Activated B cell treated with CpG ODN at 0.5 μM for 24 hours (primary cell): ENCODE results near the gene ATP8A1. TPM values are rescaled to one million over a fixed set of nuclear protein-coding genes. Genes with fewer than 3 reads are reported as not detected.

Experiments used
- ATAC-seq: fragments of 200-7000 bp; cut with Tn5 transposase; one replicate; pipeline ENCODE4 v1.10.0; 2021; ENCODE audit warnings: low read depth, mild to moderate bottlenecking, moderate library complexity
- CTCF ChIA-PET: fragments of 350-600 bp; sonication (Branson Sonifier 250); formaldehyde crosslinking; loops from one replicate; lab custom pipeline; 2021; ENCODE audit warnings: antibody characterized with exemption; lab: Charles Lee
- POLR2A ChIA-PET: fragments of 350-600 bp; sonication (Branson Sonifier 250); formaldehyde crosslinking; loops from one replicate; lab custom pipeline; 2021; ENCODE audit warnings: antibody characterized with exemption; lab: Charles Lee
- DNase-seq: peaks from one replicate; pipeline ENCODE4 v3.0.0; 2022
- H3K27ac Mint-ChIP-seq: one replicate; pipeline ENCODE4 v1.8.0; 2020; ENCODE audit warnings: mixed read lengths
- H3K27me3 Mint-ChIP-seq: one replicate; pipeline ENCODE4 v1.8.0; 2021; ENCODE audit warnings: mixed read lengths
- H3K36me3 Mint-ChIP-seq: one replicate; pipeline ENCODE4 v1.8.0; 2021; ENCODE audit warnings: low read depth, mixed read lengths
- H3K4me1 Mint-ChIP-seq: one replicate; pipeline ENCODE4 v1.8.0; 2021; ENCODE audit warnings: mixed read lengths
- H3K4me3 Mint-ChIP-seq: one replicate; pipeline ENCODE4 v1.8.0; 2020; ENCODE audit warnings: mild to moderate bottlenecking, mixed read lengths
- H3K9me3 Mint-ChIP-seq: one replicate; pipeline ENCODE4 v1.8.0; 2020; ENCODE audit warnings: mixed read lengths
- intact Hi-C: fragments of 100-400 bp; cut with micrococcal nuclease; formaldehyde crosslinking; loops from one replicate; pipeline ENCODE4 v1.15.1; 2024
- total RNA-seq: library from RNA; stranded (reverse); gene quantifications from 2 replicates; pipeline ENCODE4 v1.2.3, GENCODE V29; 2022
- TF ChIP-seq, protein P1 (sequence below): fragments of 200-600 bp; IDR thresholded peaks from one replicate; pipeline ENCODE4 v1.8.0; 2022; ENCODE audit warnings: antibody characterized with exemption, mild to moderate bottlenecking

Gene ATP8A1
- total RNA-seq, 1 donor from 2014 or later, result 35.6 TPM

DNA sequence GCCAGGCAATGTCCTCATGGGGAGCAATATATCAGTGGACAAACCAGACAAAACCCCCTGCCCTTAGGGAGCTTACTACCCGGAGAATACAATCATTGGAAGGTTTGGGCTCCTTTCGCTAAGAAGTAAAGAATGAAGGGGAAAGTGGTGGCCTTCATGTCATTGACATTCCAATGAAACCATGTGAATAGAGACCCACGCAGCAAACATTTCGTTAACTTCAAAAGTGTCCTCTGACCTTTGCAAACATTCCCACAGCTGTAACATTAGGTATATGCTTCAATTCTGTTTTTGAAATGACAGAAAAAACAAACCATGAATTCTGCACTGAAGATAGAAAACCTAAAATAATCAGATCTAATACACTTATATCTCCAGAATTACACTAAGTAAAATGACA is 7.0 kb downstream of the ATP8A1 start:
- H3K4me1 Mint-ChIP-seq, result peaks cover 63% of the 10 kb centered on the region
- no peak for ATAC-seq
- H3K36me3 Mint-ChIP-seq, result peaks cover 14% of the 10 kb centered on the region
- TF ChIP-seq, protein P1, sequence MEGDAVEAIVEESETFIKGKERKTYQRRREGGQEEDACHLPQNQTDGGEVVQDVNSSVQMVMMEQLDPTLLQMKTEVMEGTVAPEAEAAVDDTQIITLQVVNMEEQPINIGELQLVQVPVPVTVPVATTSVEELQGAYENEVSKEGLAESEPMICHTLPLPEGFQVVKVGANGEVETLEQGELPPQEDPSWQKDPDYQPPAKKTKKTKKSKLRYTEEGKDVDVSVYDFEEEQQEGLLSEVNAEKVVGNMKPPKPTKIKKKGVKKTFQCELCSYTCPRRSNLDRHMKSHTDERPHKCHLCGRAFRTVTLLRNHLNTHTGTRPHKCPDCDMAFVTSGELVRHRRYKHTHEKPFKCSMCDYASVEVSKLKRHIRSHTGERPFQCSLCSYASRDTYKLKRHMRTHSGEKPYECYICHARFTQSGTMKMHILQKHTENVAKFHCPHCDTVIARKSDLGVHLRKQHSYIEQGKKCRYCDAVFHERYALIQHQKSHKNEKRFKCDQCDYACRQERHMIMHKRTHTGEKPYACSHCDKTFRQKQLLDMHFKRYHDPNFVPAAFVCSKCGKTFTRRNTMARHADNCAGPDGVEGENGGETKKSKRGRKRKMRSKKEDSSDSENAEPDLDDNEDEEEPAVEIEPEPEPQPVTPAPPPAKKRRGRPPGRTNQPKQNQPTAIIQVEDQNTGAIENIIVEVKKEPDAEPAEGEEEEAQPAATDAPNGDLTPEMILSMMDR, result no peak
- intact Hi-C loops, result no loop called here
- no peaks in the 10 kb centered on the region for H3K27me3 Mint-ChIP-seq
- DNase-seq, result no peak
- H3K4me3 Mint-ChIP-seq, result no peak overlapping the region
- POLR2A ChIA-PET, result interaction anchor here (0.6 kb wide), 1 partner anchor 1394 kb away, joined by 3 read pairs; no protein-coding TSS in a partner anchor
- H3K9me3 Mint-ChIP-seq, result peaks cover 6% of the 10 kb centered on the region
- H3K27ac Mint-ChIP-seq, result no peak overlapping the region
- CTCF ChIA-PET, result no interaction called here

DNA sequence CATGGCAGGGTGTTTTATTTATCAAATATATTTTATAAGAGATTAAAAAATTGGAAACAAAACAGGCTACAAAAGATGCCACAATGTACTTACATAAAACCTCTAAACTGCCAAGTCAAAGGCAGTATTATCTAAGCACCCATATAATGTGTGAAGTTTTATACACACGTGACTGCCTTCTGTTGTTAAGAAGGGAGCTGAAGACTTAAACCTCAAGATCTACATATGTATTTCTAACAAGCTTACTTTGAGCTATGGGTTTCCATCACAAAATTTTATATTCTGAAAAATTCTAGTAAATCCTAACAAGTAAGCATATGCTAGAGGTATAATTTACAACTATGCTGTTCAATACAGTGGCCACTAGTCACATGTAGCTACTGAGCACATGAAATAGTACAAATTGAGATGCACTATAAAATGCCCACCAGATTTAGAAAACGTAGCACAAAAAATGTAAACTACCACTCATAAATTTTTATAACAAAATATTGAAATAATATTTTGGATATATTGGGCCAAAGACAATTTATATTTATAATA is 9.8 kb downstream of the ATP8A1 start:
- Mint-ChIP-seq H3K4me1 (peaks cover 71% of the 10 kb centered on the region), H3K27ac (no peak overlapping the region), H3K36me3 (peaks cover 9% of the 10 kb centered on the region), H3K27me3 (no peaks in the 10 kb centered on the region), H3K9me3 (no peaks in the 10 kb centered on the region), H3K4me3 (no peak overlapping the region)
- no peak for ATAC-seq
- no peak for DNase-seq
- POLR2A ChIA-PET, result interaction anchor here (3.9 to 6.8 kb wide), 2 partner anchors 10 to 11 kb away, joined by 18 to 95 read pairs; partner anchors contain the start of gene ATP8A1
- TF ChIP-seq, protein P1, result no peak
- intact Hi-C loops, result loop anchor here (1.0 kb wide), 2 partner anchors 9 kb away; no protein-coding TSS in a partner anchor
- CTCF ChIA-PET, result interaction anchor here (0.8 to 3.4 kb wide), 3 partner anchors 10 to 19 kb away, joined by 3 to 9 read pairs (median 3); partner anchors contain the start of gene ATP8A1

DNA sequence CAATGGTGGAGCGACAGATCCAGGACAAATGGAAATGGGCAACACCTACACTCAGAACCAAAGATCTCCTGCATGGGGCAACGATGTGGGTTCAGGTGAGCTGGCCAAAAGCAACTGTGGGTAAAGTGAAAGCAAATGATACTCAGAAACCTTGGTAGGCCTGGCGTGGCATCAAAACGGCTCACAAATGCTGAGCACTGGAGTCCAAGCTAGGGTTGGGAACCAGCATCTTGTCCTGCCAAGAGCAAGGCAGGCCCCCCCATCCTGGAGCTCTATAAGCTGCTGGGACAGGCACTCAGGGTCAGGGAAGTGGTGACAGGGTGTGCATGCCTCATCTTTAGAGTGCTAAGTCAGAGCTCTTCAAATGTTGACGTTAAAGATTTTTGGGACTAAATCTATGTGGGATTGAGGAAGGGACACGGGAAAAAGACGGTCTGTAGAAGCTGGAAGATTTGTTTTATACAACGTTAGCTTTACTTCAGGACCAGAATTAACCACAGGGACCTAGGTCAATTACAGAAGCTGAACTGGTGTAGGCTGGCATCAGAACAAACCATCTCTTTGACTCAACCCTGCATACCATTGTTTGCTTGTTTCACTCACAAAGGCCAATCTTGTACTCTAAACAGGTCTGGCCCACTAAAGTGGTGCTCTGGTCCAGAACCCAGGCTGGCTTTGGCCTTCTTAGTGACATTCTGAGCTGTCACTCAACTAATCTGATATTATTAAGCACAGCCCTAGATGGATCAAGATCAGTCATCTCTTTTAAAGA is 10.7 kb downstream of the ATP8A1 start:
- intact Hi-C loops, result loop anchor here (1.0 kb wide), 2 partner anchors 8 to 10 kb away; no protein-coding TSS in a partner anchor
- Mint-ChIP-seq H3K36me3 (peaks cover 5% of the 10 kb centered on the region), H3K4me1 (peaks cover 80% of the 10 kb centered on the region), H3K27ac (peak overlapping the region; percentile 56), H3K4me3 (peak overlapping the region; percentile 41), H3K9me3 (no peaks in the 10 kb centered on the region), H3K27me3 (no peaks in the 10 kb centered on the region)
- ChIA-PET POLR2A (interaction anchor here (1.9 to 6.8 kb wide), 3 partner anchors 10 to 14 kb away, joined by 6 to 95 read pairs (median 18); partner anchors contain the start of gene ATP8A1), CTCF (interaction anchor here (1.3 to 3.4 kb wide), 2 partner anchors 10 to 18 kb away, joined by 3 to 9 read pairs; partner anchors contain the start of gene ATP8A1)
- ATAC-seq (no peak), DNase-seq (no peak)
- TF ChIP-seq, protein P1, result no peak

DNA sequence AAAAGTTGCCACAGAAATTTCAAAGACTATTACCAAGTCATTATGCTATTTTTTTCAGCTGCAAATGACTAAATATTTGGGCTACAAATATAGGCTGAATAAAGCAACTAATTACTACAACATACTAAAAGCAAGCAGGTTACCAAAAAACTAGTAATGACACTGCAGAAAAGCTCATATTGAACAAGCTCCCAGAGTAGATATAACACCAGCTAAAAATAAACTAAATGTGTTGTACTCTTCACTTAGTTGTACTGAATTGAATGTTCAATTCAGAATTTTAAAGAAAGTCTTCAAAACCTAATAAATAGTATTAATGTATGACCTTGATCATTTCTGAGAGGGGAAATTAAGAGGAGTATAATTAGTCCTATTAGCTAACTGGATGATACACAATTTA is 12.0 kb downstream of the ATP8A1 start:
- intact Hi-C loops, result no loop called here
- ChIA-PET CTCF (interaction anchor here (1.0 to 3.4 kb wide), 2 partner anchors 12 kb away, joined by 4 to 9 read pairs; partner anchors contain the start of gene ATP8A1), POLR2A (interaction anchor here (0.6 to 6.8 kb wide), 4 partner anchors 9 to 15 kb away, joined by 3 to 95 read pairs (median 12); partner anchors contain the start of gene ATP8A1)
- Mint-ChIP-seq H3K27me3 (no peaks in the 10 kb centered on the region), H3K4me1 (peaks cover 85% of the 10 kb centered on the region), H3K9me3 (no peaks in the 10 kb centered on the region), H3K4me3 (no peak overlapping the region), H3K36me3 (no peaks in the 10 kb centered on the region), H3K27ac (peak overlapping the region; percentile 92)
- DNase-seq (no peak), ATAC-seq (no peak)
- TF ChIP-seq, protein P1, result no peak
